IMR-90 (cell line): Measurements from ENCODE around the gene SCD.

ENCODE experiments used
- BHLHE40 ChIP-seq: fragments of 150-350 bp; IDR thresholded peaks from 2 replicates; pipeline ENCODE4 v1.6.1; 2016; ENCODE audit warnings: mild to moderate bottlenecking, low read depth, low read length
- CEBPB ChIP-seq: IDR thresholded peaks from 2 replicates; pipeline ENCODE4 v1.6.1; 2012; ENCODE audit warnings: low read depth, low read length, improper control_type of control experiment
- POLR2A ChIP-seq: IDR thresholded peaks from 2 replicates; pipeline ENCODE4 v1.6.1; 2012; ENCODE audit warnings: mild to moderate bottlenecking, low read depth, low read length
- SMC3 ChIP-seq: fragments of 150-350 bp; IDR thresholded peaks from 2 replicates; pipeline ENCODE4 v1.6.1; 2016; ENCODE audit warnings: low read depth, mild to moderate bottlenecking, antibody characterized with exemption, low read length, moderate library complexity
- TF ChIP-seq, protein P1 (sequence below): conservative IDR thresholded peaks from 2 replicates; pipeline ENCODE4 v1.5.1; 2012; ENCODE audit warnings: mild to moderate bottlenecking, low read depth, low read length, improper control_type of control experiment
- TF ChIP-seq, protein P2 (sequence below): fragments of 150-350 bp; IDR thresholded peaks from 2 replicates; pipeline ENCODE4 v1.6.1; 2017; ENCODE audit warnings: mild to moderate bottlenecking, antibody characterized with exemption, low read length, low read depth

DNA sequence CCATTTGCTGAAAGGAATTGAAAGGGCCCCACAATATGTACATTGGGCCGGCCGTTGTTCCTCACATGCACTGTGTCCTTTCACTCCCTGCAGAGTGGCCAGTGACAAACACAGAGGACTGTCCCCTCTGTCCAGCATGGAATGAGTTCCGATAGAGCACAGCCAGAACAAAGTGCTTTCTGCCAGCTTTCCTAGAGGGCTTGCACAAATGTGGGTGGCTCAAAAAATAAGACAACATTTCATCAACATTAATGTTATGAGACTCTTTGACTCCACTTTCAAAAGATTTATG, 19.4 kb upstream of the SCD start:
- TF ChIP-seq, protein P1, sequence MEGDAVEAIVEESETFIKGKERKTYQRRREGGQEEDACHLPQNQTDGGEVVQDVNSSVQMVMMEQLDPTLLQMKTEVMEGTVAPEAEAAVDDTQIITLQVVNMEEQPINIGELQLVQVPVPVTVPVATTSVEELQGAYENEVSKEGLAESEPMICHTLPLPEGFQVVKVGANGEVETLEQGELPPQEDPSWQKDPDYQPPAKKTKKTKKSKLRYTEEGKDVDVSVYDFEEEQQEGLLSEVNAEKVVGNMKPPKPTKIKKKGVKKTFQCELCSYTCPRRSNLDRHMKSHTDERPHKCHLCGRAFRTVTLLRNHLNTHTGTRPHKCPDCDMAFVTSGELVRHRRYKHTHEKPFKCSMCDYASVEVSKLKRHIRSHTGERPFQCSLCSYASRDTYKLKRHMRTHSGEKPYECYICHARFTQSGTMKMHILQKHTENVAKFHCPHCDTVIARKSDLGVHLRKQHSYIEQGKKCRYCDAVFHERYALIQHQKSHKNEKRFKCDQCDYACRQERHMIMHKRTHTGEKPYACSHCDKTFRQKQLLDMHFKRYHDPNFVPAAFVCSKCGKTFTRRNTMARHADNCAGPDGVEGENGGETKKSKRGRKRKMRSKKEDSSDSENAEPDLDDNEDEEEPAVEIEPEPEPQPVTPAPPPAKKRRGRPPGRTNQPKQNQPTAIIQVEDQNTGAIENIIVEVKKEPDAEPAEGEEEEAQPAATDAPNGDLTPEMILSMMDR = no peak
- TF ChIP-seq POLR2A (no peak), CEBPB (no peak), SMC3 (no peak), BHLHE40 (no peak)
- TF ChIP-seq, protein P2, sequence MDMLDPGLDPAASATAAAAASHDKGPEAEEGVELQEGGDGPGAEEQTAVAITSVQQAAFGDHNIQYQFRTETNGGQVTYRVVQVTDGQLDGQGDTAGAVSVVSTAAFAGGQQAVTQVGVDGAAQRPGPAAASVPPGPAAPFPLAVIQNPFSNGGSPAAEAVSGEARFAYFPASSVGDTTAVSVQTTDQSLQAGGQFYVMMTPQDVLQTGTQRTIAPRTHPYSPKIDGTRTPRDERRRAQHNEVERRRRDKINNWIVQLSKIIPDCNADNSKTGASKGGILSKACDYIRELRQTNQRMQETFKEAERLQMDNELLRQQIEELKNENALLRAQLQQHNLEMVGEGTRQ = no peak
